ENCODE results near the gene OR8B2. TPM values are rescaled to one million over a fixed set of nuclear protein-coding genes. Genes with fewer than 3 reads are reported as not detected.
"Not testable (repeated sequence)": the region's sequence is repeated elsewhere in the genome, so short reads cannot be mapped to it uniquely, and the experiment has no call there.

The OR8B2 gene
- total and polyA plus RNA-seq, 8 donors: not detected

DNA sequence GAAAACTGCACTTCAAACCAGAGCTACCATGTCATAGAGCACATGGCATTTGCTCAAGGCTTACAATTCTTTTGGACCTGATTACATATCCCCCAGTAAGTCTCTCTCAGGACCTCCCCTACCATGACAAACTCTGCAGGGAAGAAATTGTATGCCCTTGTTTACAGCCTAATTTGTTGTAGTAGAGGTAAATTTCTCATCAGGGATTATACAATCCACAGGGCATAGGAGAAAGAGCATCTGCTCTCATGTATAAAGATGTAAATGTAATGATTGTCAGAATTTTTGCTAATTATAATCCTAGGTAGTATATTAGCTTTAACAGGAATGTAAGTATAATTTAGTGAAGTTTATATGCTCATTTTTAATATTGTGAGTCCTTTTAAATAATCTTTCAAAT is 14.6 kb upstream of the OR8B2 start, which contains the start of gene OR8B3:
OR8B3 (minus strand) TSS at position 101 of the 400 bp plus-strand sequence. CDS start 1,673 bp downstream, outside the sequence.
- intact Hi-C loops (cut with DNase I): no loop called here
- H3K4me1 ChIP-seq: no peaks in the 10 kb centered on the region
- no peak within 1 kb of the TSS for H3K27ac ChIP-seq
- ATAC-seq (no peak), FAIRE-seq (no peak), DNase-seq (no peak)
- TF ChIP-seq, protein P1, sequence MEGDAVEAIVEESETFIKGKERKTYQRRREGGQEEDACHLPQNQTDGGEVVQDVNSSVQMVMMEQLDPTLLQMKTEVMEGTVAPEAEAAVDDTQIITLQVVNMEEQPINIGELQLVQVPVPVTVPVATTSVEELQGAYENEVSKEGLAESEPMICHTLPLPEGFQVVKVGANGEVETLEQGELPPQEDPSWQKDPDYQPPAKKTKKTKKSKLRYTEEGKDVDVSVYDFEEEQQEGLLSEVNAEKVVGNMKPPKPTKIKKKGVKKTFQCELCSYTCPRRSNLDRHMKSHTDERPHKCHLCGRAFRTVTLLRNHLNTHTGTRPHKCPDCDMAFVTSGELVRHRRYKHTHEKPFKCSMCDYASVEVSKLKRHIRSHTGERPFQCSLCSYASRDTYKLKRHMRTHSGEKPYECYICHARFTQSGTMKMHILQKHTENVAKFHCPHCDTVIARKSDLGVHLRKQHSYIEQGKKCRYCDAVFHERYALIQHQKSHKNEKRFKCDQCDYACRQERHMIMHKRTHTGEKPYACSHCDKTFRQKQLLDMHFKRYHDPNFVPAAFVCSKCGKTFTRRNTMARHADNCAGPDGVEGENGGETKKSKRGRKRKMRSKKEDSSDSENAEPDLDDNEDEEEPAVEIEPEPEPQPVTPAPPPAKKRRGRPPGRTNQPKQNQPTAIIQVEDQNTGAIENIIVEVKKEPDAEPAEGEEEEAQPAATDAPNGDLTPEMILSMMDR (IDR thresholded peaks at IDR 0.05): no peak
- no peaks in the 10 kb centered on the region for H3K36me3 ChIP-seq
- no peaks in the 10 kb centered on the region for H3K27me3 ChIP-seq
- H3K4me3 ChIP-seq: no peak within 1 kb of the TSS
- H3K9me3 ChIP-seq: no peaks in the 10 kb centered on the region

DNA sequence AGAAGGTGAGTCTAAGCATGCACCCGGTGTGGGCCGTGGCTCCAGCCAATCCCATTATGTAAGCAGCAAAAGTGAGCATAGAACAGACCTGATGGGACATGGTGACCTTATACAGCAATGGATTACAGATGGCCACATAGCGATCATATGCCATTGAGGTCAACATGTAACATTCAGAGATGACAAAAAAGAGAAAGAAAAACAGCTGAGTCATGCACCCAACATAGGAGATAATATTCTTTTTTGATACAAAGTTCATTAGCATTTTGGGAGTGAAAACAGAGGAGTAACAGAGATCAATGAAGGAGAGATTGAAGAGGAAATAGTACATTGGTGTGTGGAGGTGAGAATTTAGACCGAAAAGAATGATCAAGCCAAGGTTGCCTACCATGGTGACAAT is 12.5 kb upstream of the OR8B2 start:
- H3K36me3 ChIP-seq; H3K27ac ChIP-seq; H3K27me3 ChIP-seq; intact Hi-C loops (cut with DNase I); DNase-seq; ATAC-seq; H3K4me3 ChIP-seq; H3K4me1 ChIP-seq; H3K9me3 ChIP-seq; FAIRE-seq: not testable (repeated sequence)
- 75 to 91% methylated on average over 2 of the region's 4 CpGs for WGBS, 2 donors

DNA sequence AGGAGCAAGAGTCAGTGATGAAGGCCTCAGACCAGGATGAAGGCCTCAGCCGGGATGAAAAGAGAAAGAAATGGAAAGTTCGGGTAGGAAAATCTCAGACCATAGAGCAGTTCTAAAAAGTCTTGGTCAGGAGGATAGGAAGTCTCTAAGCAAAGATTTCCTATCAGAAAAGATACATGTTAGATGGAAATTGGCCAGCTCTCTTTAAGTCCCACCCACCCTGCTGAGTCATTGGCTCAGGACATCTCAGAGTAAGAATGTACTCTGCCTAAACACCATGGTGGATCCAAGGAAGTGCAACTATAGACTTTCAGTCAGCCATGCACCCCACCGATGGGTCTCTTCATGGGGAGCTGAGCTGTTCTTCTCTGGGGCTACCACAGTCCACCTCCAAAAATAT is 10.1 kb upstream of the OR8B2 start:
- Histone ChIP-seq H3K9me3 (no peaks in the 10 kb centered on the region), H3K4me3 (no peak overlapping the region), H3K27me3 (no peaks in the 10 kb centered on the region), H3K4me1 (no peaks in the 10 kb centered on the region), H3K27ac (no peak overlapping the region), H3K36me3 (no peaks in the 10 kb centered on the region)
- intact Hi-C loops (cut with DNase I): no loop called here
- ATAC-seq (no peak), DNase-seq (no peak), FAIRE-seq (no peak)
- 52 to 53% methylated on average over 3 of the region's 3 CpGs for WGBS, 2 donors
- TF ChIP-seq, protein P1 (IDR thresholded peaks at IDR 0.05): no peak

DNA sequence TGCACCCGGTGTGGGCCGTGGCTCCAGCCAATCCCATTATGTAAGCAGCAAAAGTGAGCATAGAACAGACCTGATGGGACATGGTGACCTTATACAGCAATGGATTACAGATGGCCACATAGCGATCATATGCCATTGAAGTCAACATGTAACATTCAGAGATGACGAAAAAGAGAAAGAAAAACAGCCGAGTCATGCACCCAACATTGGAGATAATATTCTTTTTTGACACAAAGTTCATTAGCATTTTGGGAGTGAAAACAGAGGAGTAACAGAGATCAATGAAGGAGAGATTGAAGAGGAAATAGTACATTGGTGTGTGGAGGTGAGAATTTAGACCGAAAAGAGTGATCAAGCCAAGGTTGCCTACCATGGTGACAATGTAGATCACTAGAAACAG is 1.4 kb downstream of the OR8B2 start:
- FAIRE-seq; DNase-seq; intact Hi-C loops (cut with DNase I); H3K4me3 ChIP-seq; H3K9me3 ChIP-seq; H3K27ac ChIP-seq; H3K27me3 ChIP-seq; H3K36me3 ChIP-seq; ATAC-seq; H3K4me1 ChIP-seq: not testable (repeated sequence)
- 73 to 78% methylated on average over 4 of the region's 6 CpGs for WGBS, 2 donors

DNA sequence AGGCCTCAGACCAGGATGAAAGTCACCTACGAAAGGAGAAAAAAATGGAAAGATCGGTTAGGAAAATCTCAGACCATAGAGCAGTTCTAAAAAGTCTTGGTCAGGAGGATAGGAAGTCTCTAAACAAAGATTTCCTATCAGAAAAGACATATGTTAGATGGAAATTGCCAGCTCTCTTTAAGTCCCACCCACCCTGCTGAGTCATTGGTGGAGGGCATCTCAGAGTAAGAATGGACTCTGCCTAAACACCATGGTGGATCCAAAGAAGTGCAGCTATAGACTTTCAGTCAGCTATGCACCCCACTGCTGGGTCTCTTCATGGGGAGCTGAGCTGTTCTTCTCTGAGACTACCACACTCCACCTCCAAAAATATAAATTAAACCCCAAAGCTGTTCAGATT is 3.7 kb downstream of the OR8B2 start:
- no peak overlapping the region for H3K27ac ChIP-seq
- no peak for DNase-seq
- no peaks in the 10 kb centered on the region for H3K36me3 ChIP-seq
- no peak for ATAC-seq
- TF ChIP-seq, protein P1 (IDR thresholded peaks at IDR 0.05): no peak
- no peak overlapping the region for H3K4me3 ChIP-seq
- no peaks in the 10 kb centered on the region for H3K27me3 ChIP-seq
- intact Hi-C loops (cut with DNase I): no loop called here
- WGBS, 2 donors: 87 to 89% methylated on average over 2 of the region's 2 CpGs
- FAIRE-seq: no peak
- H3K9me3 ChIP-seq: no peaks in the 10 kb centered on the region
- no peaks in the 10 kb centered on the region for H3K4me1 ChIP-seq

DNA sequence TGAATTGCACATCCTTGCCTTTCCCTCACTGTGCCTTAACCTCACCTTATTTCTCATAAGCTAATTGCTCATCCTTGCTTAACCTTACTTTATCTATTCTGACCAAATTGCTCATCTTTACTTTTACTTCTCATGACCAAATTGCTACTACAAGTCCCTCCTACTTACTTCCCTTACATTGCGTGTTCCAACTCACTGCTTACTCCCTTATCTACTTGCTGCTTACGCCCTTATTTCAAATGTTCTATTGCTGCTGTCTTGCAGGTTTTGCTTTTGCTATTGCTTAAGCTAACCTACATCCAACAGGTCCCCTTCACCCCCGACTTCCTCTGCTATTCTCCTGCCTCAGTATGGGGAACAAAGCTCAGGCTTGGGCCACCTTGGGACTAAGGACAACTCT is 8.0 kb downstream of the OR8B2 start:
- Histone ChIP-seq H3K27ac (no peak overlapping the region), H3K27me3 (no peaks in the 10 kb centered on the region), H3K4me3 (no peak overlapping the region), H3K36me3 (no peaks in the 10 kb centered on the region), H3K9me3 (no peaks in the 10 kb centered on the region), H3K4me1 (no peaks in the 10 kb centered on the region)
- 57 to 72% methylated on average over 3 of the region's 3 CpGs for WGBS, 2 donors
- TF ChIP-seq, protein P1 (IDR thresholded peaks at IDR 0.05): no peak
- ATAC-seq: no peak
- intact Hi-C loops (cut with DNase I): no loop called here
- no peak for FAIRE-seq
- no peak for DNase-seq
